Astrocyte (in vitro differentiated cells and primary cell): ENCODE results near the gene SPART. TPM values are rescaled to one million over a fixed set of nuclear protein-coding genes. Genes with fewer than 3 reads are reported as not detected.

ENCODE experiments used
- DNase-seq: peaks from one replicate; pipeline ENCODE4 v3.0.0-alpha.2; 2010; ENCODE audit warnings: low read depth
- FAIRE-seq: peaks from 2 replicates; lab custom pipeline; 2011; peaks lifted over from hg19 to GRCh38; lab: Jason Lieb, UNC
- H2AFZ ChIP-seq: 2 replicates; pipeline ENCODE4 v1.6.0; 2012; ENCODE audit warnings: low read depth, low read length, inconsistent platforms
- H3K27ac ChIP-seq: 2 replicates; pipeline ENCODE4 v1.5.1; 2011; ENCODE audit warnings: low read depth, low read length, inconsistent platforms
- H3K27me3 ChIP-seq: 2 replicates; pipeline ENCODE4 v1.6.0; 2011; ENCODE audit warnings: low read length, inconsistent platforms; ENCODE audit not compliant: insufficient read depth
- H3K36me3 ChIP-seq: 2 replicates; pipeline ENCODE4 v1.5.1; 2011; ENCODE audit warnings: low read length, inconsistent platforms; ENCODE audit not compliant: insufficient read depth
- H3K4me1 ChIP-seq: 2 replicates; pipeline ENCODE4 v1.5.1; 2011; ENCODE audit warnings: low read length, inconsistent platforms; ENCODE audit not compliant: insufficient read depth
- H3K4me2 ChIP-seq: 2 replicates; pipeline ENCODE4 v1.6.0; 2012; ENCODE audit warnings: low read length, inconsistent platforms
- H3K4me3 ChIP-seq: 2 replicates; pipeline ENCODE4 v1.5.1; 2011; ENCODE audit warnings: low read depth, mild to moderate bottlenecking, low read length, inconsistent platforms; ENCODE audit not compliant: insufficient read depth
- H3K79me2 ChIP-seq: 2 replicates; pipeline ENCODE4 v1.6.0; 2012; ENCODE audit warnings: mild to moderate bottlenecking, low read length, inconsistent platforms; ENCODE audit not compliant: insufficient read depth
- H3K9ac ChIP-seq: 2 replicates; pipeline ENCODE4 v1.6.0; 2012; ENCODE audit warnings: mild to moderate bottlenecking, low read length, inconsistent platforms
- H3K9me3 ChIP-seq: 2 replicates; pipeline ENCODE4 v1.5.1; 2012; ENCODE audit warnings: low read depth, mild to moderate bottlenecking, low read length, inconsistent platforms; ENCODE audit not compliant: insufficient read depth
- H4K20me1 ChIP-seq: 2 replicates; pipeline ENCODE4 v1.6.0; 2012; ENCODE audit warnings: low read length, inconsistent platforms; ENCODE audit not compliant: insufficient read depth
- H3K27ac Mint-ChIP-seq: one replicate; pipeline ENCODE4 v1.8.0; 2021; ENCODE audit warnings: mild to moderate bottlenecking, mixed read lengths; ENCODE audit not compliant: unreplicated experiment
- H3K27me3 Mint-ChIP-seq: one replicate; pipeline ENCODE4 v1.8.0; 2021; ENCODE audit warnings: low read depth, mixed read lengths; ENCODE audit not compliant: unreplicated experiment
- H3K36me3 Mint-ChIP-seq: one replicate; pipeline ENCODE4 v1.8.0; 2021; ENCODE audit warnings: low read depth, mixed read lengths; ENCODE audit not compliant: unreplicated experiment
- H3K4me1 Mint-ChIP-seq: one replicate; pipeline ENCODE4 v1.8.0; 2021; ENCODE audit warnings: low read depth, mixed read lengths; ENCODE audit not compliant: unreplicated experiment
- H3K4me3 Mint-ChIP-seq: one replicate; pipeline ENCODE4 v1.8.0; 2021; ENCODE audit warnings: mild to moderate bottlenecking, moderate library complexity, mixed read lengths; ENCODE audit not compliant: unreplicated experiment
- H3K9me3 Mint-ChIP-seq: one replicate; pipeline ENCODE4 v1.8.0; 2021; ENCODE audit warnings: mild to moderate bottlenecking, mixed read lengths; ENCODE audit not compliant: unreplicated experiment
- CTCF ChIP-seq: IDR thresholded peaks from 2 replicates; pipeline ENCODE4 v1.5.1; 2011; ENCODE audit warnings: low read depth, mild to moderate bottlenecking, inconsistent platforms, low read length, moderate library complexity; ENCODE audit not compliant: insufficient read depth
- EZH2 ChIP-seq: IDR thresholded peaks from 2 replicates; pipeline ENCODE4 v1.6.1; 2012; ENCODE audit warnings: mild to moderate bottlenecking, low read length, inconsistent platforms; ENCODE audit not compliant: insufficient read depth
- total RNA-seq: library from RNA; stranded (reverse); gene quantifications from 2 replicates; pipeline ENCODE4 v1.2.1, GENCODE V29; 2021

The SPART gene
- total RNA-seq, 1 donor from 2014 or later, result 50.6 TPM

GRCh38 chr13:36359301-36359950 lies 13.2 kb upstream of the SPART start:
- Histone ChIP-seq H3K36me3 (no peaks in the 10 kb centered on the region), H3K9me3 (no peaks in the 10 kb centered on the region), H3K79me2 (no peaks in the 10 kb centered on the region), H3K4me3 (no peak overlapping the region), H4K20me1 (no peaks in the 10 kb centered on the region), H3K4me2 (no peak overlapping the region), H3K27ac (no peak overlapping the region), H3K9ac (no peak overlapping the region), H3K27me3 (no peaks in the 10 kb centered on the region), H3K4me1 (peaks cover 9% of the 10 kb centered on the region), H2AFZ (no peak overlapping the region)
- H3K27ac Mint-ChIP-seq, result no peak overlapping the region
- peaks cover 20% of the 10 kb centered on the region for H3K4me1 Mint-ChIP-seq
- FAIRE-seq, result no peak
- no peak for DNase-seq
- no peaks in the 10 kb centered on the region for H3K36me3 Mint-ChIP-seq
- H3K4me3 Mint-ChIP-seq, result no peak overlapping the region
- H3K9me3 Mint-ChIP-seq, result peaks cover 2% of the 10 kb centered on the region
- H3K27me3 Mint-ChIP-seq, result no peaks in the 10 kb centered on the region
- TF ChIP-seq EZH2 (no peak), CTCF (no peak)

- H3K27ac Mint-ChIP-seq, result no peak overlapping the region
These were observed 12.1 kb upstream of the SPART start for GRCh38 chr13:36358175-36358718.

More at GRCh38 chr13:36358175-36358718, 12.1 kb upstream of the SPART start:
- Histone ChIP-seq H4K20me1 (no peaks in the 10 kb centered on the region), H2AFZ (no peak overlapping the region), H3K4me1 (peaks cover 9% of the 10 kb centered on the region), H3K9me3 (no peaks in the 10 kb centered on the region), H3K79me2 (no peaks in the 10 kb centered on the region), H3K27ac (no peak overlapping the region), H3K9ac (no peak overlapping the region), H3K4me3 (no peak overlapping the region), H3K36me3 (no peaks in the 10 kb centered on the region), H3K27me3 (no peaks in the 10 kb centered on the region), H3K4me2 (no peak overlapping the region)
- Mint-ChIP-seq H3K4me1 (peaks cover 25% of the 10 kb centered on the region), H3K27me3 (no peaks in the 10 kb centered on the region), H3K36me3 (no peaks in the 10 kb centered on the region), H3K9me3 (peaks cover 2% of the 10 kb centered on the region), H3K4me3 (no peak overlapping the region)
- DNase-seq (no peak), FAIRE-seq (no peak)
- TF ChIP-seq EZH2 (no peak), CTCF (no peak)
